NCI-H748 treated with DMSO at 0.1 percent for 48 hours (cell line): ENCODE results near the gene LRRC49.
A peak's percentile ranks its signal among the peaks of the same experiment; 100 is the strongest.
"Not testable (repeated sequence)": the region's sequence is repeated elsewhere in the genome, so short reads cannot be mapped to it uniquely, and the experiment has no call there.

Experiments
- DNase-seq: peaks from one replicate; lab custom pipeline; 2025; lab: John Stamatoyannopoulos, UW

The LRRC49 gene

DNA sequence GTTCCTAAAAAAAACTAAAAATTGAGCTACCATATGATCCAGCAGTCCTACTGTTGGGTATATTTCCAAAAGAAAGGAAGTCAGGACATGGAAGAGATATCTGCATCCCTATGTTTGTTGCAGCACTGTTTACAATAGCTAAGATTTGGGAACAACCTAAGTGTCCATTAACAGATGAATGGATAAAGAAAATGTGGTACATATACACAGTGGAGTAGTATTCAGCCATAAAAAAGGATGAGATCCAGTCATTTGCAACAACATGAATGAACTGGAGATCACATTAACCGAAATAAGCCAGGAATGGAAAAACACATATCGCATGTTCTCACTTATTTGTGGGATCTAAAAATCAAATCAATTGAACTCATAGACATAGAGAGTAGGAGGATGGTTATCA, 29.5 kb downstream of the LRRC49 start:
- no peak for DNase-seq

DNA sequence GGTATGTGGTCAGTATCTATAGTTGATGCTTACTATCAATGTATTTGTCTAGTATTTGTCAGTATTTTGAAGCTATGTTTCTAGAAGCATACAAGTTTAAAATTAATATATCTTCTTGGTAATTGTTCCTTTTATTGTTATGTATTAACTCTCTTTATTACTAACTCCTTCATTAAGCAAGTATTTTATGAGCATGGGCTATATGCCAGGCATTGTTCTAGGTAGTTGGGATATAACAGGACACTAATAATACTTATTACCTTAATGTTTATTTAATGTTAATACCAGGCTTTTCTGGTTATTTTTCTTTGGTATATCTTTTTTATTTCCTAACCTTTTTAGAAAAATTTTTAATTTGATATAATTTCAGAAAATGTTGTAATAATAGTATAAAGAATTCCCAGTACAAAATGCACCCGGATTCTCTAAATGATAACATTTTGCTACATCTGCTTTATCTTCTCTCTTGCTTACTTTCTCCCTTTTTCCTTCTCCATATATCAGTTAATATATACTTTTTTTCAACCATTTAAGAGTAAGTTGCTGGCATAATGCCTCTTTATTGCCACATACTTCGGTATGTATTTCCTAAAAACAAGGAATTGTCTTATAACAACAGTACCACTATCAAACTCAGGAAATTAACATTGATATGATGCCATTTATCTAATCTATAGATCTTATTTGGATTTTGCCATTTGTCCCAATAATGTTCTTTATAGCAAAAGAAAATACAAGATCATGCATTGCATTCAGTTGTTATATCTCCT, 30.9 kb downstream of the LRRC49 start:
- no peak for DNase-seq

DNA sequence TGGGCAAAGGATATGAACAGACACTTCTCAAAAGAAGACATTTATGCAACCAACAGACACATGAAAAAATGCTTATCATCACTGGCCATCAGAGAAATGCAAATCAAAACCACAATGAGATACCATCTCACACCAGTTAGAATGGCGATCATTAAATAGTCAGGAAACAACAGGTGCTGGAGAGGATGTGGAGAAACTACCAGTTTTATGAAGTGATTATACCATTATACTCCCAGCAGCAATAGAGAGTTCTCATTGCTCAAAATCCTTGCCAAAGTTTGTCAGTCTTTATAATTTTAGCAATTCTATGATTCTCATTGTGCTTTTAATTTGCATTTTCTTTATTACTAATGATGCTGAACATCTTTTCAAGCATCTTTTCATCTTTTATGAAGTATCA, 34.3 kb downstream of the LRRC49 start:
- DNase-seq = not testable (repeated sequence)

DNA sequence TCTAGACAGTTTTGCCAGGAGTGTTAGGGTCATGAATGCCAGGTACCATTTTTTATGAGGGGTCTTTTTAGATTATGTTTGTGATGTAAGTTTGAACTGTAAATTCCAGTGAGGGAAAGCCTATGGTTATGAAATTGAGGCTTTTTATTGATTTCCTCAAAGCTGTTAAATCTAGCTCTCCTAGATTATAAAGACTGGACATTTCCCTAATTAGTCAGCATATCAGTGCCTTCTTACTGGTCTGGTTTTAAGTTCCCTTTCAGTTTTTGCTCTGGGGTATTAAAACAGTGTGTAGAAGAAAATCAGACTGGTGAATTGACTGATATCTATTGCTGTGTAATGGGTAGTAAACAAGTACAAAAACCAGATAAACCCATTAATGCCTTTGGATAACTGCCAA, 39.2 kb downstream of the LRRC49 start:
- no peak for DNase-seq

DNA sequence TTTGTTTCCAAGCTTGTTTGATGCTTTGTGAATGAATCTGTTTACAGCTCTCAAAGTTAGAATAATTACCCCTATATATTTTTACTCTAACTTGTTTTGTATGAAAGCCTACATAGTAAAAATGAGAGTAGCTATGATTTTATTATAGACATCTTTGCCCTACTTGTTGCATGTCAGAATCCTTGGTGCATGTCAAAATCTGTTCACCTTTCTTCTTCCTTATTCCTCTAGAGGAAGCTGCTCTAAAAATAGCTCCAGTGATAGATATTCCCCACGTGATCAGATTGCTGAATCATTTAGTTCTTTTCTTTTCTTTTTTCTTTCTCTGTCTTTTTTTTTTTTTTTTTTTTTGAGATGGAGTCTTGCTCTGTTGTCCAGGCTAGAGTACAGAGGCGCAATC, 39.8 kb downstream of the LRRC49 start:
- DNase-seq = no peak

DNA sequence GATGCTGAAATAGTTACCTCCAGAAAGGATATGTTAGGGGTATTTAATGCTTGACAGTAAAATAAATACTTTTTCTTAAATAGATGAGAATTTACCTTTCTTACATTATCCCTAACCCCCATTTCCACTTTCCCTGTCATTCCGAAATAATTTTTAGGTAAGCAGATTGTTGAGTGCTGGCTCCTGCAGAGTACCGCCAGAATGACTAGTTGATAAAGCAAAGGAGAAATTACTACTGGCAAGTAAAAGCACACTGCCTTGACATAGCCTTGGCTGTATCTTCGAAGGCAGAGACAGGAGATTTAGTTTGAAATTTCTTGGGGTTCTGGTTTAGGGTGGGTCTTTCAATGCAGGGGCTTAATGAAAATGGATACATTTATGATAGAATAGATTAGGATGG, 40.8 kb downstream of the LRRC49 start:
- DNase-seq = no peak

DNA sequence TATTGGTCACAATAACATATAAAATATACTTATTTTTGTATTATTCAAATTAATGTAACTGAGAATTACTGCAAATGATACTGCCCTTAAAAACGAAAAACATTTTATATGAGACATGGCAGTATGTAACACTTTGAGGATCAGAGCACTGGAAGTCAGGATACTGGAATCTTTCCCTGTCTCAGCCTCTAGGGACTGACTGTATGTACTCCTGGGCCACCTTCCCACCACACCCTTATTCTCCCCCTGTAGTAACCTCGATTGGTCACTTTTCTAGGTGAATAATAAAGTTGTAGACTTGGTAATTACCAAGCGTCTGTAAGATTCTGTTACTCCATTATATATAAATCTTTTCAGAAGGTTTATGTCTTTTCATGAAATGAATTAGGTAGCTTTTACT, 43.0 kb downstream of the LRRC49 start:
- no peak for DNase-seq

DNA sequence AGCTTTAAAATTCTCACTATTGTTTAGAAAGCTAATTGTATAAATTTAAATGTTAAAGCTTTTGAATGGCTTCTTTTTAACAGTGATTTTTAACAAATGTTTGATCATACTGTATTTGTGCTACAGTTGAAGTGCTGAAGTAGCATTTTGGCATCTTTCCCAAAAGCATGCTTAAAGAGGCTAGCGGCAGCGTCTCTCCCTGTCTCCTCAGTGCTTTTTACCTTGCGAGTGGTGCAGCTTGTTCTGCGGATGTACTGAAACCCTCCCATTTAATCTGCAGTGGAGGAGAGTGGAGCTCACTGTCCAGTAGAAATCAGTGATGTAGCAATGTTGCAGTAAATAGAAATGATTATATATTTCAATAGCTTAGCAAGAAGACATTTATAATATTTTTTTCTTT, 43.7 kb downstream of the LRRC49 start:
- peak; percentile 61 for DNase-seq

DNA sequence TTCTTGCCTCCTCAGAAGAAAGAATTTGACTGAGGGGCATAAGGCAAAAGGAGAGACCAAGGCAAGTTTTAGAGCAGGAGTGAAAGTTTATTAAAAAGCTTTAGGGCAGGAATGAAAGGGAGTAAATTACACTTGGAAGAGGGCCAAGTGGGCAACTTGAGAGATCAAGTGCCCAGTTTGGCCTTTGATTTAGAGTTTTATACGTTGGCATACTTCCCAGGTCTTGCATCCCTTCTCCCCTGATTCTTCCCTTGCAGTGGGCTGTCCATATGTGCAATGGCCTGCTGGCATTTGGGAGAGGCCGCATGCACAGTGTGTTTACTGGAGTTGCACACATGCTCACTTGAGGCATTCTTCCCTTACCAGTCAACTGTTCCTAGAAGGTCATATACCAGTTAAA, 50.7 kb downstream of the LRRC49 start:
- DNase-seq = not testable (repeated sequence)

DNA sequence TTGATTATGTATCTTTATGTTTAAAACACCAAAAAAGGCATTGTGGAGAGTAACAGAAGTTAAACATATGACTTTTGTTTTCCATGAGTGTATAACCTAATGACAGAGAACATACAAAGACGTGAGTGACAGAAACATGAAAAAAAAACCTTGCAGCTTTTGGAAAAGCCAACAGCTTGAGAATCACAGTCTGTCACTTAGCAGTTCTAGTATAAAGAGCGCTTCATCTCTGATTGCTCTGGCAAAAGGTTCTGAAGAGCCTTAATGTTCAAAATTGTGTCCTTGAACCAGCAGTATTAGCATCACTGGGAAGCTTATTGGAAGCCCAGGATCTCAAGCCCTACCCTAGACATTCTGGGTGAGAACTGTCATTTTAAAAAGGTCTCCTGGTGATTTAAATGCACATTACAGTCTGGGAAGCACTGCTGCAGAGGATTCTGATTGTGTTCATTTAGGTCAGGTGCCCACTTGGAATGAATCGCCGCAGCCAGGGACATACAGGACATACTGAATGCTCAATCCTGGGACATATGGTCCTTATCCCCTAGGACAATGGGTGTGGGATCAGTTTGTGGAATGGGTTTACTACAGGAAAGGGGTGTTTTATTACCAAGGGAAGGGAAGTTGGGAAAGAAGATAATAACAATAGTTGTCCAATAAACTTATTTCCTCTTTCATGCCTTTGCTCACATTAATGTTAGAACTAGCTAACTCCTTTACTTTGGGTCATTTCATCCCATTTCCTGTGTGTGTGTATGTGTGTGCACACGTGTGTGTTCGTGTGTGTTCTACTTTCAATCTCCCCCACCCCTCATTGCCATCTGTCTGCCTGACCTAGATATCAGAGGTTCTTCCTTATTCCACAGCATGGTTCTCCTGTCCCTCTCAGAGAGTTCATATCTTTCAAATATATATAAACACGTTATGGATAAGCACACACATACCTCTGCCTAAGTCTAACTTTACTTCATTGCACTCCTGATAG, 55.0 kb downstream of the LRRC49 start:
- no peak for DNase-seq

DNA sequence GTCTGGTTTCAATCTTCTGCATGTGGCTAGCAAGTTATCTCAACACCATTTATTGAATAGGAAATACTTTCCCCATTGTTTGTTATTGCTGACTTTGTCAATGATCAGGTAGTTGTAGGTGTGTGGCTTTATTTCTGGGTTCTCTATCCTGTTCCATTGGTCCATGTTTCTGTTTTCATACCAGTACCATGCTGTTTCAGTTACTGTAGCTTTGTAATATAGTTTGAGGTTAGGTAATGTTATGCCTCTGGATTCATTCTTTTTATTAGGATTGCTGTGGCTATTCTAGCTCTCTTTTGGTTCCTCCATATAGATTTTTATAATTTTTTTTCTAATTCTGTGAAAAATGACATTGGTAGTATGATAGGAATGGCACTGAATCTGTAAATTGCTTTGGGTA, 58.3 kb downstream of the LRRC49 start:
- no peak for DNase-seq

DNA sequence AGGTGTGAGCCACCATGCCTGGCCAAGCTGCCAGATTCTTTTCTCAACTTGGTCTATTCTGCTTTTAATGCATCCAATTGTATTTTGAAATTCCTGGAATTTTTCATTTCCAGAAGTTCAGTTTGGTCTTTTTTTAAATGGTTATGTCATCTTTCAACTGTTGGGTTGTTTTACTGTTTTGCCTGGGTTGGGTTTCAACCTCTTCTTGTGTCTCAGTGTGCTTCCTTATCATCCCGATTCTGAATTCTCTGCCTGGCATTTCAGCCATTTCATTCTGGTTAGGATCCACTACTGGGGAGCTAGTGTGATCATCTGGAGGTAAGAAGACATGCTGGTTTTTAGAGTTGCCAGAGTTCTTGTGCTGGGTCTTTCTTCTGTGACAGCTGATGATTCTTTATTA, 61.5 kb downstream of the LRRC49 start:
- DNase-seq = no peak

DNA sequence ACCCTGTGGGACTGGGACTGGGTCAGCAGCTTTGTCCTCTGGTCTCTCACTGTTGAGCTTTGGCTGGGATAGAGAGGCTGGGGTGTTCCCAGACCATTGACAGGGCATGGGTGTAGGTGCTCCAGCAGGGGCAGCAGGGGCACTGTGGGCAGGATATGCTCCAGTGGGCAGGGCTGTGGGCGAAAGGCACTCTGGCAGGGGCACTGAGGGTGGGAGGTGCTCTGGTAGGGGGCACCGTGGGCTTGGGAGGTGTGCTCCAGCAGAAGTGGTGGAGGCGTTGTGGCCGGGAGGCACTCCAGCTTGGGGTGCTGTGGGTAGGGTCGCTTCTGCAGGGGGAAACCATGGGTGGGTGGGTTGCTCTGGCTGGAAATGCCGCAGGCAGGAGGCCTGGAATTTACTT, 62.1 kb downstream of the LRRC49 start:
- DNase-seq = no peak

DNA sequence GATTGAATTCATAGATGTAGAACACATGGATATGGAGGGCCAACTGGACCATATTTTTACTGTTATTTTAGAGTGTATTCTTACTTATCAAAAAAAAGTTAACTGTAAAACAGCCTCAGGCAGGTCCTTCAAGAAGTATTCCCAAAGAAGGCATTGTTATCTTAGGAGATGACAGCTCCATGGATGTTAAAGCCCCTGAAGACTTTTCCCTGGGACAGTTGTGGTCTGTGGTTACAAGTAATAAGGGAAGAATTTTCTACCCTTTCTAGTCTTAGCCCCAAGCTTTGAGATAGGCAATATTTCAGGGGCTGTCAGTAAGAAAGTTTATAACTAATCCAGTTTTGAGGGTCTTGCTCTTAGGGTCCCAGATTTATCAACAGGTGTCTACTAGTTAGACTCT, 62.5 kb downstream of the LRRC49 start:
- no peak for DNase-seq

DNA sequence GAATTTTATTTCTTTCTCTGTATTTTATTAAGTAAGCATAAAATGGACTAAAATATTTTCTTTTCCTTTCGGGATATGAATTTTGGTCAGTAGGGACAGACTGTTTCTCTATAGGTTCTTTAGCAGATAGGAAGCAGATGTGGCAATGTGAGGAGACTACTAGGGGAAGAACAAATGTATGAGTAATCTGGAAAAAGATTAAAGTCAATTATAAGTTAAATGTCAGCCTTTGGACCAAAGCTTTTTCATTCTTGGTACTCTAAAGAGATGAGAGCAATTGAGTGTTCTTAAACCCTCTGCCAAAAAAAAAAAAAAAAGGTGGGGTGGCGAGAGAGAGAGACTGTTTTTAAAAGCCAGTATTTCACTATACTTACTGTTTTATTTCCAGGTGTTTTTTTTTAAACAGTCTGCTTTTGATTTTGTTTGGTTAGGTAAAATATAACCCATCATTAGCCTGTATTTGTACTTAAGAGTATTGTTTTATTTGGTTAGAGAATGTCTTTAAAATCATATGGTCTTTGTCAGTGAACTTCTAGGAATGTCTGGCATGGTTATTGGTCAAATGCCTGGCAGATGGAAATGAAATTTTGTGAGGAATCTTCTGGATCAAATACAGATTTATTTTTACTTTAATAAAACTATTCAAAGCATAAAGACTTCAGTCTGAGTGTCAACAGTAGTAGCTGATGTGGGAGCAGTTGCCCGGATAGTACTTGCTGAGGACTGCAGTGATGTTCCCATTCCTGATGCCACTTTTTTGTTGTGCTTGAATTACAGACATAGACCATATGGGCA, 63.8 kb downstream of the LRRC49 start:
- no peak for DNase-seq

DNA sequence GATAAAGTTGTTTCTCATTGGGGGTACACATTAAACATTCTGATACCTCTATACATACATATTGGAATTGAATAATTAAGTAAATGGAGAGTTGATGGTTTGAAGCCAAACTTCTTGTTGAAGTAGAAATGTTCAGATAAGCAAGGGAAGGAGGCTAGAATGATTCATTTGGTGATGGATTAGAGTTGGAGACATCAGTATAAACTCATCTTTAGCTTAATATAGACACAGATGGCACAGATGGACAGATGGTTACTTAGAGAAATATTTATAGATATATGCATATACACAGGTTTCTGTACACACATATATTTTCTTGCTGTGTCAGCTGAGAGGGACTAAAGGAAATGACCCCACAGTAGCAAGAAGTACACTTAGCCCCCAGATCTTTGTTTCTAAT, 69.5 kb downstream of the LRRC49 start:
- DNase-seq = no peak

DNA sequence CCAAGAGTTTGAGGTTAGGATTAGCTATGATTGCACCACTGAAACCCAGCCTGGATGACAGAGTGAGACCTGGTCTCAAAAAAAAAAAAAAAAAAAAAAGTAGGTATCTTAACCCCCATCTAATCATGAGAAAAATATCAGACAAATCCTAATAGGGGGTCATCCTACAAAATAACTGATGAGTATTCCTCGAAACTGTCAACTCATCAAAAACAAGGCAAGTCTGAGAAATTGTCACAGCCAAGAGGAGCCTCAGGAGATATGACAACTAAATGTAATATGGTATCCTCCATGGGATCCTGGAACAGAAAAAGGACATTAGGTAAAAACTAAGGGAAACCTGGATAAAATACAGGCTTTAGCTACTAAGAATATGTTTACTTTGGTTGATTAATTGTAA, 70.6 kb downstream of the LRRC49 start:
- no peak for DNase-seq

DNA sequence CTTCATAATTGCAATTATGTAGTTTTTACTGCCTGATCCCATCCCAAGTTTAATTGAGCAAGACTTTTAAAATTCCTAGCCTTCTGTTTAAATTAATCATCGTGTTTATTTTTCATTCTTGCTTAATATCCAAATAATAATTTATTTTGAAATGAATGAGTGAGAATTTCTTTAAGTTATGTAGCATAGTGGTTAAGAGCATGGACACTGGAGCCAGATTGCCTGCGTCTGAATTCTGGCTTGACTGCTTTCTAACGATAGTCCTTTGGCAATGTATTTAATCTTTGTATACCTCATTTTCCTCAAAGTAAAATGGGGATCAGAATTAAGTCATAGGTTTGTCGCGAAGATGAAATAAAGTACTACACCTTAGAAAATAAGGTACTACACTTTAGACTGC, 71.4 kb downstream of the LRRC49 start:
- DNase-seq = no peak

DNA sequence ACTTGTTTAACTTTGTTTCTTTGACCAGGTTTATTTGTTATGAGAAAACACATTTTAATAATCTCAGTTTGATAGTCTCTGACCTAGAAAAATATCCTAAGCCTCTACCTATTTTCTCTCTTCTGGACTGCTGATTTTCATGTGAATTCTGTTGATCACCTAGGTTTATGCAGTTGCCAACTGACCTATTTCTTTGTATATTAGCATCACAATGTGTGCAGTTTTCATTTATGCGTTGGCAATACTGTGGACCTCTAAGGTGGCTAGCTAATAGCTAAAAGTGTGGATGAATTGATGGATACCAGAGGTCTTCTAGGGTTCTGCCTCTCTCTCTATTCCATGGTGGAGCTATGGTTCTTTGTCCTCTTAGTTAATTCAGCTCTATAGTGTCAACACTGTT, 72.1 kb downstream of the LRRC49 start:
- DNase-seq = no peak

DNA sequence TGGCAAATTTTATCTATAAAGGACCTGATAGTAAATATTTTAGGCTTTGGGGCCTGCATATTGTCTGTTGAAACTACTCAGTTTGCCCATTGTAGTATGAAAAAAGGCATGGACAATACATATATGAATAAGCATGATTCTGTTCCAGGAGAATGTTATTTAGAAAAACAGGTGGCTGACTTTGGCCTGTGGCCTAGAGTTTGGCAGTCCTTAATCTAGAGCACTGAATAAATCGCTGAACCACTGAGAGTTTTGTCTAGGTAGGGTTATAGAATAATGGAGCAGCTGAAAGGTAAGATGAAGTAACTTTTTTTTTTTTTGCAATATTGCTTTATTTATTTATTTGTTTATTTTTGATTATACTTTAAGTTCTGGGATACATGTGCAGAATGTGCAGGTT, 75.0 kb downstream of the LRRC49 start:
- DNase-seq = no peak

DNA sequence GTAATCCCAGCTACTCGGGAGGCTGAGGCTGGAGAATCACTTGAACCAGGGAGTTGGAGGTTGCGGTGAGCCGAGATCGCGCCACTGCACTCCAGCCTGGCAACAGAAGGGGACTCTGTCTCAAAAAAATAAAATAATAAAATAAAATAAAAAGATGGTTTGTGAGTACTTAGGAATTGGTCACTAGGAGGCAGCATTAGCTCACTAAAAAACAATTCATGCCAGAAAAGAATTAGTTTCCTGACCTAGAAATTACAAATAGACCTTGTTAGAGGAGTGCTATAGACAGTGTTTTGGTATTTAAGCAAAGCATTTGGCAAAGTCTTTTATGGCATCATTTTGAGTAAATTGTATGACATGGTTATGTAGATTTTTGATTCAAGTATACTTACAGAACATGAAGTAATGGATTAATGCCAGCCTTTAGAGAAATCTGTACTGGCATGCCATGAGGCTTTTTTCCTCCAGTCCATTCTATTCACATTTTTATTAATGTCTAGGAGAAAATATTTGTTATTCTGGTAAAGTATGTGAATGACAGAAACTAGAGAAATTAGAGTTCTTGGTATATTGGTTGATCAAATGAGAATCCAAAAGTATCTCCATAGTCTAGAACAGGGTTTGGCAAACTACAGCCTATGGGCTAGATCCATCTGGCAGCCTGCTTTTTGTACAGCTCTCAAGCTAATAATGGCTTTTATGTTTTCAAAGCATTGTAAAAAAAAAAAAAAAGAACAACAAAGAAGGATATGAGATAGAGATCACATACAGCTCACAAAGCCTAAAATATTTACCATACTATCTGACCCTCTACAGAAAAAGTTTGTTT, 81.6 kb downstream of the LRRC49 start:
- DNase-seq = no peak

DNA sequence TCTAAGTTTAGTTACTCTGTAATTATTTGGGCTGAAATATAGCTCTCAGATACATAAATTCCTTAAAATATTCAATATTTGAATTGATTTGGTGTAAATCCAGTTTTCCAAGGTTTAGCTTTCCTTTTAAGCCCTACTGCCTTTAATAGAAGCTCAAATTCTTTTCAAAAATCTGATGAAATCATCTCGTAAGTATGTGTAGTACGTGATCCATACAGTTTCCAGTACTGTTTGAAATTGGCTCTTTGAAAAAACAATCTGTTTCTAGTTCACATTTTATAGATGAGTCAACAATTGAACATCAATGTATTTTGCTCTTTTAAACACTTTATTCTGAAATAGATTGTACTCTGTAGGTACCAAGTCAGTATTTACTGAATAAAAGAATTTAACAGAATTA, 84.2 kb downstream of the LRRC49 start:
- no peak for DNase-seq
